Sigmoid colon (tissue), 4 donors: Measurements from ENCODE around the gene LILRB2.

Source experiments
- CTCF ChIP-seq, 4 experiments: fragments of 450-650 bp in 3 of 4; fragments of 200-600 bp in 1 of 4; IDR thresholded peaks; one replicate each; pipeline ENCODE4 v1.5.1; 2016 to 2019; ENCODE audit warnings: antibody characterized with exemption in 4 of 4, mild to moderate bottlenecking in 3 of 4, moderate library complexity in 2 of 4
- POLR2A ChIP-seq, 2 donors: fragments of 450-650 bp; IDR thresholded peaks; one replicate each; pipeline ENCODE4 v1.6.1; 2016; ENCODE audit warnings: antibody characterized with exemption in 2 of 2, mild to moderate bottlenecking in 2 of 2, moderate library complexity in 2 of 2
- POLR2AphosphoS5 ChIP-seq, 4 donors: sonication (generic); formaldehyde crosslinking; IDR thresholded peaks; one replicate each; pipeline ENCODE4 v1.6.1; 2017; ENCODE audit warnings: antibody characterized with exemption in 4 of 4

GRCh38 chr19:54262470-54262869, 18.4 kb downstream of the LILRB2 start:
- no peak for TF ChIP-seq CTCF (IDR thresholded peaks at IDR 0.05)
- TF ChIP-seq POLR2A (IDR thresholded peaks at IDR 0.05): no peak
- no peak for TF ChIP-seq POLR2AphosphoS5 (IDR thresholded peaks at IDR 0.05)
